ENCODE data around the gene DAGLA. TPM values are rescaled to one million over a fixed set of nuclear protein-coding genes. Genes with fewer than 3 reads are reported as not detected.

Gene DAGLA
- total RNA-seq, 1 donor from 2014 or later, result 21.0 TPM

DNA sequence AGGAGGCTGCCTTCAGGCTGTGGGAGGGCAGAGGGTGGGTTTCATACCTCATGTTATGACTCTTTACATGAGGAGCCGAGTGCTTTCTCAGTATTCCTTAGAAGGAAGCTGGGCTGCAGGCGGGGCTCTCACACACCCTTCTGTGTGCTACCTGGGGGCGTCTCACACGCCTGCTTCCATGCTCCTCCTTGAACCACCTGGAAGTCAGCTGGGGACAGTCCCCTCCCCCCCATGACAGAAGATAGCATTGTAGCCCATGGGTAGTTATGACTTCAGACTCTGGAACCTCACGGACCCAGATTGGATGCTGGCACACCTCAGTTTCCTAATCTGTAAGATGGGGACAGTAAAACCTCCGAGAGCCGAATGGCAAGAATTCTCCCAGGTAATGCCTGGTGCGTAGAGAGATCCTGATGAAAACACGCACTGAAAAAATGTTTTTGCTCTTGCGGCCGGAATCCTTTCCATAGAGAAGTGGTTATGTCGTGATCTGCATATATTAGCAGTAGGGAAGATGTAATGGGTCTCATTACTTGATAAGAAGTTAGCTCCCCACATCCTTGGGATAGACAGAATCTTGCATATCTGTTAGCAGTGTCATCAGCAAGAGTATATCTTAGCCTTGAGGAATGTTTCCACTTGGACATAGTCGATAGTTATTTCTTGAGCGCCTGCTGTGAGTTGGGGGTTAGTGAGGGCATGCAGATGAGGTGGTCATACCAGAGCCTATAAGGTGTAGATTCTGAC, 4.9 kb downstream of the DAGLA start:
- Mint-ChIP-seq H3K36me3 (ENCODE audit: low read depth) (no peaks in the 10 kb centered on the region), H3K4me3 (no peak overlapping the region), H3K4me1 (peaks cover 23% of the 10 kb centered on the region), H3K27ac (ENCODE audit: unreplicated experiment) (no peak overlapping the region), H3K9me3 (no peaks in the 10 kb centered on the region), H3K27me3 (ENCODE audit: low read depth) (peaks cover 7% of the 10 kb centered on the region)
- TF ChIP-seq, protein P1, sequence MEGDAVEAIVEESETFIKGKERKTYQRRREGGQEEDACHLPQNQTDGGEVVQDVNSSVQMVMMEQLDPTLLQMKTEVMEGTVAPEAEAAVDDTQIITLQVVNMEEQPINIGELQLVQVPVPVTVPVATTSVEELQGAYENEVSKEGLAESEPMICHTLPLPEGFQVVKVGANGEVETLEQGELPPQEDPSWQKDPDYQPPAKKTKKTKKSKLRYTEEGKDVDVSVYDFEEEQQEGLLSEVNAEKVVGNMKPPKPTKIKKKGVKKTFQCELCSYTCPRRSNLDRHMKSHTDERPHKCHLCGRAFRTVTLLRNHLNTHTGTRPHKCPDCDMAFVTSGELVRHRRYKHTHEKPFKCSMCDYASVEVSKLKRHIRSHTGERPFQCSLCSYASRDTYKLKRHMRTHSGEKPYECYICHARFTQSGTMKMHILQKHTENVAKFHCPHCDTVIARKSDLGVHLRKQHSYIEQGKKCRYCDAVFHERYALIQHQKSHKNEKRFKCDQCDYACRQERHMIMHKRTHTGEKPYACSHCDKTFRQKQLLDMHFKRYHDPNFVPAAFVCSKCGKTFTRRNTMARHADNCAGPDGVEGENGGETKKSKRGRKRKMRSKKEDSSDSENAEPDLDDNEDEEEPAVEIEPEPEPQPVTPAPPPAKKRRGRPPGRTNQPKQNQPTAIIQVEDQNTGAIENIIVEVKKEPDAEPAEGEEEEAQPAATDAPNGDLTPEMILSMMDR (conservative IDR thresholded peaks at IDR 0.05), result no peak
- no peak for DNase-seq (ENCODE audit: low read depth, low spot score)

DNA sequence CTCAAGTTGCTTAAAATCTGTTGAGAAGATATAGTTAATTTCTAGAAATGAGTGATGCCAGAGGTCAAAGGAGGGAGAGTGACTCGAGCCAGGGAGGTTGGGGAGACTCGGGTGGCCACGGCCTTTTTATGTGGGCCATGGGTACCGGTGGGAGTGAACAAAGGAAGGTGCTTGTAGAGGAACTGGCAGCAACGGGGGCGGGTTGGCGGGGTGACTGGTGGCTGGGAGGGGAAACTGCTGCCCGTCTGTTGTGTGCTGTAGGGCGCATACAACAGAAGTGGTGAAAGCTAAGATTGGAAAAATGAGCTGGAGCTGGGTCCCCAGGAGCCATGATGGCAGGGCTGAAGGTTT, 5.4 kb downstream of the DAGLA start:
- peaks cover 26% of the 10 kb centered on the region for H3K4me1 Mint-ChIP-seq
- H3K36me3 Mint-ChIP-seq (ENCODE audit: low read depth), result no peaks in the 10 kb centered on the region
- peaks cover 6% of the 10 kb centered on the region for H3K27me3 Mint-ChIP-seq (ENCODE audit: low read depth)
- no peak overlapping the region for H3K27ac Mint-ChIP-seq (ENCODE audit: unreplicated experiment)
- DNase-seq (ENCODE audit: low read depth, low spot score), result no peak
- H3K4me3 Mint-ChIP-seq, result no peak overlapping the region
- no peaks in the 10 kb centered on the region for H3K9me3 Mint-ChIP-seq
- TF ChIP-seq, protein P1 (conservative IDR thresholded peaks at IDR 0.05), result no peak

DNA sequence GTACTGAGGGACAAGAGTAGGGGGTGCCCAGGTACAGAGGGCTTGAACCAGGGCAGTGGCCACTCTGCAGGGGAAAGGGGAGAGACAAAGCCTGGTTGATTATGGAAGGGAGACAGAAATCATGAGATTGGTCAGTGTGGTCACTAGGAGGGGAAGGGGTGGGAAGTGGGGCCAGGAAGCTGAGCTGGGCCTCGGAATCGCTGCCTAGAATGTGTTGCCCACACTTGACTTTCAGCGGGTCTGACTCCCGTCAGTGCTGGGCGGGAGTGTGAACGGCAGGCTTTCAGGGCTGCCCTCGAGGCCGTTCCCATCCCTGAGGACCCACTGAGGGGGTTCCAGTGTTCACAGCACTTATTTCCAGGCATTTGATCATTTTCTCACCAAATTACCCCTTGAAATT, 5.9 kb downstream of the DAGLA start:
- H3K4me1 Mint-ChIP-seq, result peaks cover 25% of the 10 kb centered on the region
- DNase-seq (ENCODE audit: low read depth, low spot score), result no peak
- H3K36me3 Mint-ChIP-seq (ENCODE audit: low read depth), result no peaks in the 10 kb centered on the region
- H3K4me3 Mint-ChIP-seq, result no peak overlapping the region
- TF ChIP-seq, protein P1 (conservative IDR thresholded peaks at IDR 0.05), result no peak
- H3K9me3 Mint-ChIP-seq, result no peaks in the 10 kb centered on the region
- H3K27me3 Mint-ChIP-seq (ENCODE audit: low read depth), result peaks cover 2% of the 10 kb centered on the region
- no peak overlapping the region for H3K27ac Mint-ChIP-seq (ENCODE audit: unreplicated experiment)

DNA sequence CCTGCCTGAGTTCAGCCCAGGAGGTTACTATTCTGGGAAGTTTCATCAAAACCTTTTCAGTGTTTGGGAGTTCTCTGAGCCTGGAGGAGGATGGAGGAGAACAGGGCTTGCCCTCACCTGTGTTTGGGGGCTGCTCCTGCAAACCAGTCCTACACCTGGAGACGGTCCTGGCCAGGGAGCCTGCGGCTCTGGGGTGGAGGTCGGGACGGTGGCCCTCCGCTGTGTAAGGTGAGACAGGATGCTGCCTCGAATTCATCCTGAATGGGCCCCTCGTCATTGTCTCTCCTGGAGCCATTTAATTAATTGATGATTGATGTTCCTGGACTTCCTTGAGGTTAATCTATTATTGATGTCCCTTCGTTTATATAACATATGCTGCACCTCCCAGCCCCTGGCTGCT, 6.3 kb downstream of the DAGLA start:
- Mint-ChIP-seq H3K27ac (ENCODE audit: unreplicated experiment) (no peak overlapping the region), H3K9me3 (no peaks in the 10 kb centered on the region), H3K4me1 (peaks cover 29% of the 10 kb centered on the region), H3K36me3 (ENCODE audit: low read depth) (no peaks in the 10 kb centered on the region), H3K4me3 (no peak overlapping the region), H3K27me3 (ENCODE audit: low read depth) (no peaks in the 10 kb centered on the region)
- no peak for DNase-seq (ENCODE audit: low read depth, low spot score)
- TF ChIP-seq, protein P1 (conservative IDR thresholded peaks at IDR 0.05), result no peak

GRCh38 chr11:61687420-61687819, 7.2 kb downstream of the DAGLA start:
- Mint-ChIP-seq H3K9me3 (no peaks in the 10 kb centered on the region), H3K4me3 (no peak overlapping the region), H3K27me3 (ENCODE audit: low read depth) (no peaks in the 10 kb centered on the region), H3K36me3 (ENCODE audit: low read depth) (no peaks in the 10 kb centered on the region), H3K27ac (ENCODE audit: unreplicated experiment) (no peak overlapping the region), H3K4me1 (peaks cover 31% of the 10 kb centered on the region)
- TF ChIP-seq, protein P1 (conservative IDR thresholded peaks at IDR 0.05), result no peak
- no peak for DNase-seq (ENCODE audit: low read depth, low spot score)
